Thyroid gland (tissue), 4 donors: Measurements from ENCODE around the gene TTC1.

ENCODE experiments used
- POLR2A ChIP-seq, 2 donors: fragments of 450-650 bp; IDR thresholded peaks; one replicate each; pipeline ENCODE4 v1.6.1; 2017; ENCODE audit warnings: antibody characterized with exemption in 2 of 2, mild to moderate bottlenecking in 2 of 2, moderate library complexity in 1 of 2
- TF ChIP-seq, protein P1 (sequence below), 6 experiments: fragments of 200-600 bp in 3 of 6; fragments of 450-650 bp in 3 of 6; sonication (generic) in 3 of 6; IDR thresholded peaks; one replicate each; pipeline ENCODE4 v1.5.1; 2016 to 2019; ENCODE audit warnings: antibody characterized with exemption in 6 of 6, mild to moderate bottlenecking in 2 of 6, inconsistent platforms in 1 of 6, moderate library complexity in 1 of 6

GRCh38 chr5:160057256-160057655, 48.3 kb downstream of the TTC1 start:
- TF ChIP-seq, protein P1, sequence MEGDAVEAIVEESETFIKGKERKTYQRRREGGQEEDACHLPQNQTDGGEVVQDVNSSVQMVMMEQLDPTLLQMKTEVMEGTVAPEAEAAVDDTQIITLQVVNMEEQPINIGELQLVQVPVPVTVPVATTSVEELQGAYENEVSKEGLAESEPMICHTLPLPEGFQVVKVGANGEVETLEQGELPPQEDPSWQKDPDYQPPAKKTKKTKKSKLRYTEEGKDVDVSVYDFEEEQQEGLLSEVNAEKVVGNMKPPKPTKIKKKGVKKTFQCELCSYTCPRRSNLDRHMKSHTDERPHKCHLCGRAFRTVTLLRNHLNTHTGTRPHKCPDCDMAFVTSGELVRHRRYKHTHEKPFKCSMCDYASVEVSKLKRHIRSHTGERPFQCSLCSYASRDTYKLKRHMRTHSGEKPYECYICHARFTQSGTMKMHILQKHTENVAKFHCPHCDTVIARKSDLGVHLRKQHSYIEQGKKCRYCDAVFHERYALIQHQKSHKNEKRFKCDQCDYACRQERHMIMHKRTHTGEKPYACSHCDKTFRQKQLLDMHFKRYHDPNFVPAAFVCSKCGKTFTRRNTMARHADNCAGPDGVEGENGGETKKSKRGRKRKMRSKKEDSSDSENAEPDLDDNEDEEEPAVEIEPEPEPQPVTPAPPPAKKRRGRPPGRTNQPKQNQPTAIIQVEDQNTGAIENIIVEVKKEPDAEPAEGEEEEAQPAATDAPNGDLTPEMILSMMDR (IDR thresholded peaks at IDR 0.05) = no peak
- no peak for TF ChIP-seq POLR2A (IDR thresholded peaks at IDR 0.05)
